Fibroblast of pulmonary artery (primary cell): ENCODE measurements around the gene HHIPL1.
"Not testable (repeated sequence)": the region's sequence is repeated elsewhere in the genome, so short reads cannot be mapped to it uniquely, and the experiment has no call there.

ENCODE experiments used
- DNase-seq: peaks from one replicate; pipeline ENCODE4 v3.0.0-alpha.2; 2010; ENCODE audit warnings: low read depth
- H3K4me3 ChIP-seq: replicated peaks from 2 replicates; pipeline ENCODE4 v1.5.1; 2011; ENCODE audit warnings: low read depth, mild to moderate bottlenecking, control low read depth, low read length, moderate library complexity
- CTCF ChIP-seq: IDR thresholded peaks from 2 replicates; pipeline ENCODE4 v1.5.1; 2011; ENCODE audit warnings: mild to moderate bottlenecking, control low read depth, low read length, inconsistent platforms; ENCODE audit errors: missing control alignments

The HHIPL1 gene

GRCh38 chr14:99658218-99658845 lies 13.4 kb downstream of the HHIPL1 start:
- TF ChIP-seq CTCF = no peak
- no peak overlapping the region for H3K4me3 ChIP-seq
- no peak for DNase-seq

- no peak for TF ChIP-seq CTCF
These were observed 14.4 kb downstream of the HHIPL1 start for GRCh38 chr14:99659333-99659741.

DNA sequence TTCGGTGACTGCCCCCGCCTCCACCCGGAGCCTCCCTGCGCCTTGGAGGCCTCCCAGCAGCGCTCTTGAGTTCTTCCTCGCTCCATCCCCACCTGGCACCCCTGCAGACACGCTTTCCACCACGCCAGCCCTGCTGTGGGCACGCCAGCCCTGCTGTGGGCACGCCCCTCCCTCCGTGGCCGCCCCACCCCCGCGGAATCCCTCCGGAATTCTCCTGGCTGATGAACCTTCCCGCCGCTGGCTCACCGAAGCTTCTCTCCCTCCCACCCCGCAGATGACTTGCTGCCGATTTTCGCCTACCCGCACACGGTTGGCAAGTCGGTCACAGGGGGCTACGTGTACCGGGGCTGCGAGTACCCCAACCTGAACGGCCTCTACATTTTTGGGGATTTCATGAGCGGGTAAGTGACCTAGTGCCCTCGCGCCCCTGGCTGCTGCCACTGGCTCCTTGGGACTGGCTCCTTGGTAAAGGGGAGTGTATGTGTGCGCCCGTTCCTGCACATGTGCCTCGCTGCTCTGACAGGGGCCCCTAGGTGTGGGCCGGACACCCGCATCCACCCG lies 15.2 kb downstream of the HHIPL1 start:
- no peak overlapping the region for H3K4me3 ChIP-seq
- no peak for TF ChIP-seq CTCF
- DNase-seq = no peak

More at GRCh38 chr14:99659333-99659741, 14.4 kb downstream of the HHIPL1 start:
- no peak for DNase-seq
- H3K4me3 ChIP-seq = no peak overlapping the region

DNA sequence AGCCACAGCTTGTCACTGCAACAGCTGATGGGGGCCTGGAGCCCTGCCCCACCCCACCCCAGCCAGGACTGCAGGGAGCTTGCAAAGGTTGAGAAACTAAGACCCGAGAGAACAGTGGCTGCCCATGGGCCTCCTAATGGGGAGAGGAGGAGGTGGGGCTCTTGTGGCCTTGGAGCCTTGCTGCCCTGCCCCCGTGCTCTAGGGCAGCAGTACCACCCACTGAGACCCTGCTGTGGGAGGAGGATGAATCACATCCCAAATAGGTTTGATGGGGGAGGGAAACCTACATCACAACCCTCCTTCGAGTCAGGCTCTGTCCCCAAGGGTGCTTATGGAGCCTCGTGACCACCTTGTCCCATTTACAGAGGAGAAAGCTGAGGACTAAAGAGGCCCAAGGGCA lies 15.9 kb downstream of the HHIPL1 start:
- no peak for TF ChIP-seq CTCF
- DNase-seq = no peak
- no peak overlapping the region for H3K4me3 ChIP-seq

GRCh38 chr14:99661206-99661605 lies 16.3 kb downstream of the HHIPL1 start:
- H3K4me3 ChIP-seq = not testable (repeated sequence)

DNA sequence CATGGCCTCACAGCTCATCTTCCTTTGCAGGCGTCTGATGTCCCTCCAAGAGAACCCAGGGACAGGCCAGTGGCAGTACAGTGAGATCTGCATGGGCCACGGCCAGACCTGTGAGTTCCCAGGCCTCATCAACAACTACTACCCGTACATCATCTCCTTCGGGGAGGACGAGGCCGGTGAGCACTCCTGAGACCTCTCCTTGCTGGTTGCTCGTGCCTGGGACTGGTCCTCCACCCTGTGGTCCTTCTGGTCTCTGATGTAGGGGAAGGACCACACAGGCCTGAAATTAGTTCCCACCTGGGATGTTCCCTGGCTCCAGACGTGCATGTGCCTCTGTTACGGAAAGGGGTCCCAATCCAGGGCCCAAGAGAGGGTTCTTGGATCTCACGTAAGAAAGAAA lies 17.9 kb downstream of the HHIPL1 start:
- no peak for TF ChIP-seq CTCF
- no peak overlapping the region for H3K4me3 ChIP-seq
- no peak for DNase-seq

More at GRCh38 chr14:99661206-99661605, 16.3 kb downstream of the HHIPL1 start:
- DNase-seq = not testable (repeated sequence)

DNA sequence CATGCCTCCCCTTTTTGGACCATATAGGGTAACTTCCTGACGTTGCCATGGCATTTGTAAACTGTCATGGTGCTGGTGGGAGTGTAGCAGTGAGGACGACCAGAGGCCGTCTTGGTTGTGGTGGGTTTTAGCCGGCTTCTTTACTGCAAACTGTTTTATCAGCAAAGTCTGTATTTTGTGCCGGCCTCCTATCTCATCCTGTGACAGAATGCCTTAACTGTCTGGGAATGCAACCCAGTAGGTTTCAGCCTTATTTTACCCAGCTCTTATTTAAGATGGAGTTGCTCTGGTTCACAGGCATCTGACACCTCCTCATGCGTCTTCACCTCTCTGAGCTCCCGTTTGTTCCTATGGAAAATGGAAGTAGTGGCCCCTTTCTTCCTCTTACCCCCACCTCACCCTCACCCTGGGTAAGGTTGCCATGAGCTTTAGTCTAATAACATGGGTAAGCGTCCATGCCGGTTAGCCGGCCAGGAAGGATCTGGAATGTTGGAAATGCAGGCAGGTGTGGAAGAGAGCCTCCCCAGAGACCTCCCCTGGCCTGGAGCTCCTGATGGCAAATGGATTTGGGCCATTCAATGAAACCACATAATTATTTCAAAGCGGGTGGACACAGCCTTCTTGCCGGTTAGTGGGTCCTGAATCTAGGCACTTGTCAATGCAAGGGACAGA lies 18.6 kb downstream of the HHIPL1 start:
- no peak for DNase-seq
- H3K4me3 ChIP-seq = no peak overlapping the region
- TF ChIP-seq CTCF = no peak
